ENCODE data around the gene NPHP4.

DNA sequence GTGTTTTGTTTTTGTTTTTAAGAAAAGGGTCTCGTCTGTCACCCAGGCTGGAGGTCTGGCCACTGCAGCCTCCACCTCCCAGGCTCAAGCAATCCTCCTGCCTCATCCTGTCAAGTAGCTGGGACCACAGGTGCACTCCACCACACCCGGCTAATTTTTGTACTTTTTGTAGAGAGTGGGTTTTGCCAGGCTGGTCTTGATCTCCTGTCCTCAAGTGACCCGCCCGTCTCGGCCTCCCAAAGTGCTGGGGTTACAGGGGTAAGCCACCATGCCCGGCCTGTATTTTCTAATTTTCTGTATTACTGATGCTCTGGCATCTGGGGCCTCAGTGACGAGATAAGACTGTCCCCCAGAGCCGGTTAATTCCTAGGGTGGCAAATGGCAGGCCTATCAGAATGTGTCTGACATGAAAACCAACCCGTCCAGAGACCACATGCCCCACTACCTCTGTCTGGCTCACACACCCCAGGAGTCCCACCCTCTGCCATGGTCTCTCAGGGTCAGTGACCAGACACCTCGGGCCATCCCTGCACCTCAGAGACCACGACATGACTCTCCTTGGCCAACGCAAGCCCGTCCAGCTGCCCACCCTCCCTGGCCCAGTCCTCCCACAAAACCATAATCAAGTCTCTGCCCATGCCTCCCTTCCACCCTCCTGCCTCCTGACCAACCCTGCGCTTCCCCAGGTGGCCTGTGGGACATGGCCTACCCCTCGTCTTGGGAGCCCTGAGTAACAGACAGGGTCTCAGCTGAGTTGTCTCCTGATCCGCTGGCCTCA, 12.5 kb downstream of the NPHP4 start:
- TF ChIP-seq, protein P1, sequence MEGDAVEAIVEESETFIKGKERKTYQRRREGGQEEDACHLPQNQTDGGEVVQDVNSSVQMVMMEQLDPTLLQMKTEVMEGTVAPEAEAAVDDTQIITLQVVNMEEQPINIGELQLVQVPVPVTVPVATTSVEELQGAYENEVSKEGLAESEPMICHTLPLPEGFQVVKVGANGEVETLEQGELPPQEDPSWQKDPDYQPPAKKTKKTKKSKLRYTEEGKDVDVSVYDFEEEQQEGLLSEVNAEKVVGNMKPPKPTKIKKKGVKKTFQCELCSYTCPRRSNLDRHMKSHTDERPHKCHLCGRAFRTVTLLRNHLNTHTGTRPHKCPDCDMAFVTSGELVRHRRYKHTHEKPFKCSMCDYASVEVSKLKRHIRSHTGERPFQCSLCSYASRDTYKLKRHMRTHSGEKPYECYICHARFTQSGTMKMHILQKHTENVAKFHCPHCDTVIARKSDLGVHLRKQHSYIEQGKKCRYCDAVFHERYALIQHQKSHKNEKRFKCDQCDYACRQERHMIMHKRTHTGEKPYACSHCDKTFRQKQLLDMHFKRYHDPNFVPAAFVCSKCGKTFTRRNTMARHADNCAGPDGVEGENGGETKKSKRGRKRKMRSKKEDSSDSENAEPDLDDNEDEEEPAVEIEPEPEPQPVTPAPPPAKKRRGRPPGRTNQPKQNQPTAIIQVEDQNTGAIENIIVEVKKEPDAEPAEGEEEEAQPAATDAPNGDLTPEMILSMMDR (conservative IDR thresholded peaks at IDR 0.05; ENCODE audit: low read length): no peak
- TF ChIP-seq EZH2phosphoT487 (IDR thresholded peaks at IDR 0.05; ENCODE audit: borderline replicate concordance, low read depth, low read length): no peak
